Coronary artery (tissue), 2 donors: ENCODE results near the gene CLEC18B.
"Not testable (repeated sequence)": the region's sequence is repeated elsewhere in the genome, so short reads cannot be mapped to it uniquely, and the experiment has no call there.

Experiments
- DNase-seq: peaks from one replicate; pipeline ENCODE4 v3.0.0-alpha.2; 2017; ENCODE audit warnings: low spot score
- H3K27ac ChIP-seq, 2 donors: fragments of 200-600 bp; sonication (generic); one replicate each; pipeline ENCODE4 v1.5.1; 2016 to 2019
- H3K4me3 ChIP-seq: fragments of 200-600 bp; sonication (generic); 2 replicates; pipeline ENCODE4 v1.5.1; 2016; ENCODE audit warnings: mild to moderate bottlenecking, moderate library complexity
- CTCF ChIP-seq: fragments of 200-600 bp; sonication (generic); IDR thresholded peaks from one replicate; pipeline ENCODE4 v1.5.1; 2019; ENCODE audit warnings: antibody characterized with exemption

CLEC18B gene

GRCh38 chr16:74372953-74373846 is 48.1 kb downstream of the CLEC18B start:
- TF ChIP-seq CTCF = no peak
- H3K4me3 ChIP-seq = no peak overlapping the region
- DNase-seq = no peak

GRCh38 chr16:74372369-74372768 is 48.9 kb downstream of the CLEC18B start:
- no peak for TF ChIP-seq CTCF
- H3K4me3 ChIP-seq = no peak overlapping the region
- no peak overlapping the region for H3K27ac ChIP-seq
- no peak for DNase-seq

More at GRCh38 chr16:74372953-74373846, 48.1 kb downstream of the CLEC18B start:
- H3K27ac ChIP-seq = no peak overlapping the region

GRCh38 chr16:74370338-74371135 is 50.7 kb downstream of the CLEC18B start:
- DNase-seq, H3K27ac ChIP-seq, H3K4me3 ChIP-seq: not testable (repeated sequence)

GRCh38 chr16:74368002-74368911 is 53.0 kb downstream of the CLEC18B start:
- H3K27ac ChIP-seq = peak overlapping the region; percentile 86 to 90

GRCh38 chr16:74367469-74368001 is 53.7 kb downstream of the CLEC18B start:
- H3K27ac ChIP-seq = peak overlapping the region; percentile 86 to 90
- DNase-seq = peak; percentile 81
- H3K4me3 ChIP-seq = peak overlapping the region; percentile 81

More at GRCh38 chr16:74368002-74368911, 53.0 kb downstream of the CLEC18B start:
- peak; percentile 94 for DNase-seq
- H3K4me3 ChIP-seq = peak overlapping the region; percentile 81

- not testable (repeated sequence) for H3K27ac ChIP-seq, DNase-seq, H3K4me3 ChIP-seq
Measured at GRCh38 chr16:74361646-74362610, 59.4 kb downstream of the CLEC18B start.
